Smooth muscle cell (in vitro differentiated cells): ENCODE results near the gene RALGAPA2. TPM values are rescaled to one million over a fixed set of nuclear protein-coding genes. Genes with fewer than 3 reads are reported as not detected.

Experiments used
- DNase-seq: peaks from one replicate; lab custom pipeline; 2025; ENCODE audit not compliant: unreplicated experiment; lab: John Stamatoyannopoulos, UW
- H2AFZ ChIP-seq: fragments of 200-600 bp; sonication (generic); 2 replicates; pipeline ENCODE4 v1.6.0; 2016; ENCODE audit warnings: antibody characterized with exemption, low read depth, mild to moderate bottlenecking
- H3F3A ChIP-seq: fragments of 200-600 bp; sonication (generic); 2 replicates; pipeline ENCODE4 v1.6.0; 2017; ENCODE audit warnings: antibody characterized with exemption, low read depth
- H3K27ac ChIP-seq: fragments of 200-600 bp; sonication (generic); 2 replicates; pipeline ENCODE4 v1.5.1; 2016; ENCODE audit warnings: low read depth, mild to moderate bottlenecking
- H3K27me3 ChIP-seq: fragments of 200-600 bp; sonication (generic); 2 replicates; pipeline ENCODE4 v1.6.1; 2016; ENCODE audit warnings: low read depth, mild to moderate bottlenecking
- H3K36me3 ChIP-seq: fragments of 200-600 bp; sonication (generic); 2 replicates; pipeline ENCODE4 v1.5.1; 2016; ENCODE audit warnings: low read depth
- H3K4me1 ChIP-seq: fragments of 200-600 bp; sonication (generic); 2 replicates; pipeline ENCODE4 v1.5.1; 2016; ENCODE audit warnings: low read depth
- H3K4me2 ChIP-seq: fragments of 200-600 bp; sonication (generic); 2 replicates; pipeline ENCODE4 v1.6.0; 2016; ENCODE audit warnings: mild to moderate bottlenecking
- H3K4me3 ChIP-seq: fragments of 200-600 bp; sonication (generic); 2 replicates; pipeline ENCODE4 v1.5.1; 2016; ENCODE audit warnings: mild to moderate bottlenecking
- H3K79me2 ChIP-seq: fragments of 200-600 bp; sonication (generic); 2 replicates; pipeline ENCODE4 v1.6.0; 2016; ENCODE audit warnings: low read depth, mild to moderate bottlenecking
- H3K9ac ChIP-seq: fragments of 200-600 bp; sonication (generic); 2 replicates; pipeline ENCODE4 v1.6.0; 2016; ENCODE audit warnings: low read depth
- H3K9me3 ChIP-seq: fragments of 200-600 bp; sonication (generic); replicated peaks from 2 replicates; pipeline ENCODE4 v1.5.1; 2016; ENCODE audit warnings: low read depth
- H4K20me1 ChIP-seq: fragments of 200-600 bp; sonication (generic); 2 replicates; pipeline ENCODE4 v1.6.0; 2016; ENCODE audit warnings: low read depth
- WGBS: methylation state at CpG from one replicate; pipeline ENCODE4 v1.1.7; 2016; ENCODE audit warnings: low lambda C conversion rate; 5-methylcytosine and 5-hydroxymethylcytosine counted together
- polyA plus RNA-seq: library from polyadenylated mRNA; unstranded; fragments of >200 nt; fragmentation: Nextera tagmentation; extraction: Ambion mirVana; gene quantifications from 2 replicates; pipeline ENCODE4 v1.2.1, GENCODE V29; 2016
- total RNA-seq: library from RNA; depleted of rRNA; stranded (reverse); fragments of >200 nt; gene quantifications from 2 replicates; pipeline ENCODE4 v1.2.3, GENCODE V29; 2014
- TF ChIP-seq, protein P1 (sequence below): fragments of 200-600 bp; sonication (generic); IDR thresholded peaks from 2 replicates; pipeline ENCODE4 v1.5.1; 2017; ENCODE audit warnings: borderline replicate concordance, mild to moderate bottlenecking, antibody characterized with exemption; ENCODE audit not compliant: insufficient read depth, poor library complexity, severe bottlenecking

Gene RALGAPA2
- total and polyA plus RNA-seq, 2 experiments from 2014 or later, result 3.5 to 6.2 TPM

DNA sequence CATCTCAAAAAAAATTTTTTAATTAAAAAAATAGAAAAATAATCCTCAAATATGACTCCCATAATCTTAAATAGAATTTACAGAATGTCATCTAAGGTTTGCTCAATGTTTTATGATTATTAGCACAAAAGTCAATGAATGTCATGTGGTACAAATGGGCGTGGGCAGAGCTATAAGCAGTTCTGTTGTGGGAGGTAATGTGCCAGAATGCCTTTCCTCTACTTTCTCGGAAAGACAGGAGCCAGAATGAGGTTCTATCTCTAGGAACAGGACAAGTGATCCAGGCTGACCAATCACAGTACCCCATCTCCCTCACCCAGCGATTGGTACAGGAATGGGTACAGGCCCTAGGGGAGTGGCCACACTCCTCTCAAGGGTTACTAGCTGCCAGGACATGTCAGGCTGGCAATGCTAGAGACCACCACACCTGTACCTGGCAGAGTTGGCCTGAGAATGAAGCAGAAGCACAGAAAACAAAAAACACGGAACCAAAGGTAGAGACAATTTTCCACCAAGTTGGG lies 15.1 kb downstream of the RALGAPA2 start:
- Histone ChIP-seq H3K79me2 (peaks cover 13% of the 10 kb centered on the region), H3K36me3 (no peaks in the 10 kb centered on the region), H3K4me2 (no peak overlapping the region), H3K9ac (no peak overlapping the region), H3F3A (no peaks in the 10 kb centered on the region), H3K27ac (no peak overlapping the region), H3K4me3 (no peak overlapping the region), H3K4me1 (no peaks in the 10 kb centered on the region), H2AFZ (no peak overlapping the region), H4K20me1 (peaks cover 28% of the 10 kb centered on the region), H3K27me3 (no peaks in the 10 kb centered on the region), H3K9me3 (no peaks in the 10 kb centered on the region)
- 87% methylated on average over 4 of the region's 4 CpGs for WGBS
- TF ChIP-seq, protein P1, sequence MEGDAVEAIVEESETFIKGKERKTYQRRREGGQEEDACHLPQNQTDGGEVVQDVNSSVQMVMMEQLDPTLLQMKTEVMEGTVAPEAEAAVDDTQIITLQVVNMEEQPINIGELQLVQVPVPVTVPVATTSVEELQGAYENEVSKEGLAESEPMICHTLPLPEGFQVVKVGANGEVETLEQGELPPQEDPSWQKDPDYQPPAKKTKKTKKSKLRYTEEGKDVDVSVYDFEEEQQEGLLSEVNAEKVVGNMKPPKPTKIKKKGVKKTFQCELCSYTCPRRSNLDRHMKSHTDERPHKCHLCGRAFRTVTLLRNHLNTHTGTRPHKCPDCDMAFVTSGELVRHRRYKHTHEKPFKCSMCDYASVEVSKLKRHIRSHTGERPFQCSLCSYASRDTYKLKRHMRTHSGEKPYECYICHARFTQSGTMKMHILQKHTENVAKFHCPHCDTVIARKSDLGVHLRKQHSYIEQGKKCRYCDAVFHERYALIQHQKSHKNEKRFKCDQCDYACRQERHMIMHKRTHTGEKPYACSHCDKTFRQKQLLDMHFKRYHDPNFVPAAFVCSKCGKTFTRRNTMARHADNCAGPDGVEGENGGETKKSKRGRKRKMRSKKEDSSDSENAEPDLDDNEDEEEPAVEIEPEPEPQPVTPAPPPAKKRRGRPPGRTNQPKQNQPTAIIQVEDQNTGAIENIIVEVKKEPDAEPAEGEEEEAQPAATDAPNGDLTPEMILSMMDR, result no peak
- no peak for DNase-seq

DNA sequence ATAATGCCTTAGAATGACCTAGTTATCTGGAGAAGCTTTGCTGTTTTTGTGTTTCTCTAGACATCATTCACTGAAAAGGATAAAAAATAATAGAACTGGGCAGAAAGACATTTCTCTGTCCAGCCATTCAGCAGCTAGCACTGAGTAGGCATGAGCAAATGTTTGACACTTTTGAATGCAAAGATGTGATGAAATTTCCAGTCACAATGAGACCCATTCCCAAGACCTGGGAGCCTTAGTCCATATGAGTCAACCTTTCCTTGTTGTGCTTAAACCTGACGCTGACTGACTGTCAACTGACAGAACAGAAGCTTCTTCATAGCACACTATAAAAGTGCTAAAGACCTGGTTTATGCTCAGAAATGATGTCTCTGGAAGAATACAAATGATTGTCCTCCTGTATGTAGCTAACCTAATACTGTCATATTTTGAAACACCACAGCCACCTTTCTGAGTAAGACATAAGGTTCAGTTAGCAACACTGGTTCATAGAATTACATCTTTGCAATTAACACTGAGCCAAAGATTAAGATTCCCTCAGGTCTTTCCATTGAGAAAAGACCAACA lies 17.1 kb downstream of the RALGAPA2 start:
- no peak overlapping the region for H3K9ac ChIP-seq
- H3K27me3 ChIP-seq, result no peaks in the 10 kb centered on the region
- no peak overlapping the region for H3K4me2 ChIP-seq
- no peaks in the 10 kb centered on the region for H3K36me3 ChIP-seq
- 63% methylated on average over 1 of the region's 1 CpG for WGBS
- H4K20me1 ChIP-seq, result peaks cover 28% of the 10 kb centered on the region
- H3K4me3 ChIP-seq, result no peak overlapping the region
- H3K27ac ChIP-seq, result no peak overlapping the region
- DNase-seq, result no peak
- no peaks in the 10 kb centered on the region for H3K4me1 ChIP-seq
- peaks cover 13% of the 10 kb centered on the region for H3K79me2 ChIP-seq
- TF ChIP-seq, protein P1, result no peak
- no peaks in the 10 kb centered on the region for H3K9me3 ChIP-seq
- H2AFZ ChIP-seq, result no peak overlapping the region
- no peaks in the 10 kb centered on the region for H3F3A ChIP-seq

DNA sequence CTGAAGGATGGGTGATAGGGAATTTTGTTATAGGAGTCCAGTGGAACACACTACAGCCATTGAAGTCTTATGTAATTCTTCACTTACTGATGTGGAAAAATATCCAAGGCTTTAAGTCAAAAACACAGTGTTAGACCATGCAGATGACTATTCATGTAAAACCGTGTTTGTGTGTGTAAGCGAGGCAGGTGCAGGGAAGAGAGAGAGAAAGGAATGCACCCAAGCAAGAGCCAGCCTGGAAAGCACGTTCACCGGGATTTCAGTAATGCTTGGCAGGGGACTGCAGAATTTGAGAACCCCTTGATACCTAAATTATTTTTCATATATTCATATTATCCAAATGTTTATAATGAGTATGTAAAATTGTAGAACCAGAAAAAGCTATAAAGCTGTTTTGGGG lies 17.9 kb downstream of the RALGAPA2 start:
- no peaks in the 10 kb centered on the region for H3K36me3 ChIP-seq
- H4K20me1 ChIP-seq, result peaks cover 35% of the 10 kb centered on the region
- H3K27ac ChIP-seq, result no peak overlapping the region
- H3K27me3 ChIP-seq, result no peaks in the 10 kb centered on the region
- DNase-seq, result no peak
- TF ChIP-seq, protein P1, result no peak
- H3K9ac ChIP-seq, result no peak overlapping the region
- no peak overlapping the region for H3K4me2 ChIP-seq
- no peaks in the 10 kb centered on the region for H3F3A ChIP-seq
- no peak overlapping the region for H3K4me3 ChIP-seq
- WGBS, result 89% methylated on average over 4 of the region's 4 CpGs
- H3K4me1 ChIP-seq, result no peaks in the 10 kb centered on the region
- no peaks in the 10 kb centered on the region for H3K9me3 ChIP-seq
- peaks cover 13% of the 10 kb centered on the region for H3K79me2 ChIP-seq
- no peak overlapping the region for H2AFZ ChIP-seq

DNA sequence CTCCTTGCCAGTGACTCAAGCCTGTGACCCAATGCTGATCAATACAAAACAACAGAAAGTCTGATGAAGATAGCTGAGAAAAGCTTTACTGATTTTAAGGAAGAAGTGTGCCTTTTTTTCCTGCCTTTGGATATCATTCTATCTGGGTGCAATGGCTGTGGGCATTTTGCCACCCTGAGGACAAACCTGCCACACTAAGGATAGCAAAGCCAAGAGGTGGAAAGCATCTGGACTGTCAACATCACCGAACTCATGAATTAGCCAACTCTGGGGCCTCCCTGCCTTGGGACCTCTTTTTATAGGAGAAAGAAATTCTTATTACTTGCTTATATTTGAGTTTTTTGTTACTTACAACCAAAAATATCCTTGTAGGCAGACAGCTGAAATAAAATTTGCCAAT lies 19.9 kb downstream of the RALGAPA2 start:
- TF ChIP-seq, protein P1, result no peak
- Histone ChIP-seq H3K9me3 (no peaks in the 10 kb centered on the region), H2AFZ (no peak overlapping the region), H3K27me3 (no peaks in the 10 kb centered on the region), H3K27ac (no peak overlapping the region), H3K36me3 (no peaks in the 10 kb centered on the region), H3K9ac (no peak overlapping the region), H3K4me3 (no peak overlapping the region), H3K4me2 (no peak overlapping the region), H3F3A (no peaks in the 10 kb centered on the region), H3K4me1 (no peaks in the 10 kb centered on the region), H3K79me2 (peaks cover 13% of the 10 kb centered on the region), H4K20me1 (peaks cover 40% of the 10 kb centered on the region)
- WGBS, result 100% methylated on average over 1 of the region's 1 CpG
- DNase-seq, result no peak
